HG02798 (cell line): ENCODE data around the gene BASP1.
"Not testable (repeated sequence)": the region's sequence is repeated elsewhere in the genome, so short reads cannot be mapped to it uniquely, and the experiment has no call there.

Experiments used
- ATAC-seq: cut with Tn5 transposase; IDR thresholded peaks from one replicate; pipeline ENCODE4 v1.9.1; 2021; ENCODE audit warnings: mild to moderate bottlenecking; ENCODE audit not compliant: unreplicated experiment, poor library complexity

The BASP1 gene

GRCh38 chr5:17282283-17283120 lies 65.1 kb downstream of the BASP1 start:
- ATAC-seq = peak; percentile 96

DNA sequence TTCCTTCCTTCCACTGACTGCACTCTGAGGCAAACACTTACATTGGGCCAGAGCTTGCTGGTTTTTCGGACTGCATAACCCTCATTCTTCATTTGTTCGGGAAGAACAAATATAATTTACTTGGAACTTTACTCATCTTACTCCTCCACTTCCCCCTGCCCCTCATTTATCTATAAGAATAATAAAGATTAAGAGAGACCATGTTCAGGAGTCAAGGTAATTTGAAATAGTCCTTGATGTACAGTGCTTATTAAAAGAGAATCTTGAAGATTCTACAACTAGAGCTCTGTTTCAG lies 65.6 kb downstream of the BASP1 start:
- no peak for ATAC-seq

GRCh38 chr5:17287501-17288155 lies 70.2 kb downstream of the BASP1 start:
- no peak for ATAC-seq

DNA sequence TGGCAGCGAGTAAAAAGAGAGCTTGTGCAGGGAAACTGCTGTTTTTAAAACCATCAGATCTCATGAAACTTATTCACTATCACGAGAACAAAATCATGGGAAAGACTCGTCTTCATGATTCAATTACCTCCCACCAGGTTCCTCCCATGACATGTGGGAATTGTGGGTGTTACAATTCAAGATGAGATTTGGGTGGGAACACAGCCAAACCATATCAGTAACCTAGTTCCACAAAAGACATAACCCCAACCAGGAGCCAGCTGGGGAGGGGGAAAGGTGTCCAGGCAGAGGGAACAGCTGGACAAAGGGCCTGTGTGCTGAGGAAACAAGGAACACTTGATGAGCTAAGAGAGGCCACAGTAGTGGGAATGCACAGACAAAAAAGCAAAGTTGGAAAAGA lies 71.1 kb downstream of the BASP1 start:
- ATAC-seq = no peak

GRCh38 chr5:17289681-17290539 lies 72.5 kb downstream of the BASP1 start:
- ATAC-seq = no peak

GRCh38 chr5:17290540-17290974 lies 73.1 kb downstream of the BASP1 start:
- no peak for ATAC-seq

DNA sequence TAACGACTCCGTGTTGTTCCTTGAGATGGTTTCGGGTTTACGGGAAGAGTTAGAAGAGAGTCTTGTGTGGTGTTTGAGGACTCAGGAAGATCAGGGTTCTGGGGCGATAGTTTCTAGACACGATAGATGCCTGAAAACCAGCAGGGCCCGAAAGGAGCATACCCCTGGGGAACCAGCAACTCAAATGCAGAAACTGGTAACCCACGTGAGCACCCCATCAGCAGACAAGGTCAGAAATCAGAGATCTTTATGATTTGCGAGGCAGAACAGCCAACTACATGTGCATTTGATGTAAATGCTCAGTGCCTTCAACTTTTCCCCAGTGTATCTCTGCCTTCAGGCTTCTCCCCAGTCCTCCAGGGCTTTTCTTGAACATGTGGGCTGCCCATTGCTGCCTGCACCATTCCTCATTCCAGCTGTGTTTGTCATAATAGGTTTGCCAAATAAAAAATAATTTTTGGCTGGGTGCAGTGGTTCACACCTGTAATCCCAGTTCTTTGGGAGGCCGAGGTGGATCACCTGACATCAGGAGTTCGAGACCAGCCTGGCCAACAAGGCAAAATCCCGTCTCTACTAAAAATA lies 75.1 kb downstream of the BASP1 start:
- ATAC-seq = no peak

DNA sequence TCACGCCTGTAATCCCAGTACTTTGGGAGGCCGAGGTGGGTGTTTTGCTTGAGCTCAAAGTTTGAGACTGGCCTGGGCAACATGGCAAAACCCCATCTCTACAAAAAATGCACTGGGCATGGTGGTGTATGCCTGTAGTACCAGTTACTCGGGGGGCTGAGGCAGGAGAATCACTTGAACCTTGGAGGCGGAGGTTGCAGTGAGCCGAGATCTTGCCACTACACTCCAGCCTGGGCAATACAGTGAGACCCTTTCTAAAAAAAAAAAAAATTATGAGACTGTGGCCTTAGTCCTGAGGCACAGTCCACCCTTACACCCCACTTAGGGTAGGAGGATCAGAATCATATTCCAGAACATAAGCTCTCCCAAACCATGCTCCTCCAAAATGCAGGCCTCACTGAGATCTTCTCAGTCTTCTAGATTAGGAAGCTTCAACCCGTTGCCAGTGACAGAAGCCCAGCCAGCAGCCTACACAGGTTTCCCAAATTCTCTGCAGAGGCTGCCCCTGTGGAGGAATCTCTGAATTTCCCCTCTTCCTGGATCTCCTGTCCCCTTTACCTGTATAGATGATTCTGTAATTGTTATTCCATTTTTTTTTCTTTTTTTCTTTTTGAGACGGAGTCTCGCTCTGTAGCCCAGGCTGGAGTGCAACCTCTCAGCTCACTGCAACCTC lies 77.3 kb downstream of the BASP1 start:
- no peak for ATAC-seq

- no peak for ATAC-seq
Measured at GRCh38 chr5:17295671-17296070, 78.2 kb downstream of the BASP1 start.

GRCh38 chr5:17302106-17302505 lies 84.7 kb downstream of the BASP1 start:
- no peak for ATAC-seq

- ATAC-seq = no peak
Measured at GRCh38 chr5:17302604-17303003, 85.2 kb downstream of the BASP1 start.

- ATAC-seq = no peak
Measured at GRCh38 chr5:17304282-17304681, 86.9 kb downstream of the BASP1 start.

GRCh38 chr5:17305017-17305416 lies 87.6 kb downstream of the BASP1 start:
- no peak for ATAC-seq

DNA sequence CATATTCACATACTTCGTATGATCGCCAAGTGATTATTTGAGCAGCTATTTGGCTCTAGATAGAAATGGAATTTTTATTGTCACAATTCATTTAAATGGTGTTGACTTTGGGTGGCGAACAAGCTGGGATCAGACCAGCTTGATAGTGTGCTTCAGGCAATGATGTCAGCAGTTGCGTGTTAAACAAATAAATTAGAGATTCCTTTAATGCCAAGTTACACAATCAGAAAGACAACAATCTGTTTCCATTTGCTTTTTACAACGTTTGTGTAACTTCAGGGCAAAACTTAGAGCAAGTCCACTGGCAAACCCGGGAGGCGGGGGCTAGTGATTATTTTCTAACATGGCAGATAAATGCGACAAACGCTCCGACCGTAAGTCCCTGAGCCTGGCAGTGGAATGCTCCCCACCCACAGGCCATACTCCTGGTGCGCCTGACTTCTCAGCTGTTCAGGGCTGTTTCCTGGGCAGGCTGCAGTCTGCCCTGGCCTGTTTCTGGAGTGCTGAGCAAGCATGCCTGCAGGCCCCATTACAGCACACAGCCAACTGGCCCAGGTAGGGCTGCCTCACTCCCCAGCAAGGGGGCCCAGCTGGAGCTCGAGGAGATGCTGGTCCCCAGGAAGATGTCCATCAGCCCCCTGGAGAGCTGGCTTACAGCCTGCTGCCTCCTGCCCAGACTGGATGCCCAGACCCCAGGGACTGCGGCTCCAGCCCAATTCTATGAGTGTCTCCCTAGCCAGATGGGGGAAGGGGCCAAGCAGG lies 88.7 kb downstream of the BASP1 start:
- ATAC-seq = no peak

DNA sequence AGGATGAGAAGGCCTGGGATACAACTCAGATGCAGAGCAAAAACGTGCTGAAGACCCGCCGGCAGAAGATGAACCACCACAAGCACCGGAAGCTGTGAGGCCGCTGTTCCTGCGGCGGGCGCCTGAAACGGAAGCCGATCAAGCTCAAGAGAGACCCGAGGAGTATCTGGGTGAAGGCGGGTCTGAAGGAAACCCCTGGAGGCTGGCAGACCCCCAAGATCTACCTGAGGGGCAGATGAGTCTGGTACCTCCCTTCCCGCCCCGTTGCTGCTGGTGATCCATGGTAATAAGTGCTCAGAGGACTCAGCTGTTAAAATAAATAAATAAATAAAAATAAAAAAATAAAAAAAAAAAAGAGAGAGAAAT lies 89.3 kb downstream of the BASP1 start:
- ATAC-seq = no peak

DNA sequence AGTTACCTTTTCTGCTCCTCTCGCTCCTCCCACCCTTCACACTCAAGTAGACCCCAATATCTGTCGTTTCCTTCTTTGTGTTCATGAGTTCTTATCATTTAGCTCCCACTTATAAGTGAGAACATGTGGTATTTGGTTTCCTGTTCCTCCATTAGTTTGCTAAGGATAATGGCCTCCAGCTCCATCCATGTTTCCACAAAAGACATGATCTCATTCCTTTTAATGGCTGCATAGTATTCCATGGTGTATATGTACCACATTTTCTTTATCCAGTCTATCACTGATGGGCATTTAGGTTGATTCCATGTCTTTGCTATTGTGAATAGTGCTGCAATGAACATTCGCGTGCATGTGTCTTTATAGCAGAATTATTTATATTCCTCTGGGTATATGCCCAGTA lies 90.0 kb downstream of the BASP1 start:
- ATAC-seq = not testable (repeated sequence)

- no peak for ATAC-seq
Measured at GRCh38 chr5:17308326-17309065, 91.1 kb downstream of the BASP1 start.

- no peak for ATAC-seq
Measured at GRCh38 chr5:17309462-17309861, 92.0 kb downstream of the BASP1 start.

DNA sequence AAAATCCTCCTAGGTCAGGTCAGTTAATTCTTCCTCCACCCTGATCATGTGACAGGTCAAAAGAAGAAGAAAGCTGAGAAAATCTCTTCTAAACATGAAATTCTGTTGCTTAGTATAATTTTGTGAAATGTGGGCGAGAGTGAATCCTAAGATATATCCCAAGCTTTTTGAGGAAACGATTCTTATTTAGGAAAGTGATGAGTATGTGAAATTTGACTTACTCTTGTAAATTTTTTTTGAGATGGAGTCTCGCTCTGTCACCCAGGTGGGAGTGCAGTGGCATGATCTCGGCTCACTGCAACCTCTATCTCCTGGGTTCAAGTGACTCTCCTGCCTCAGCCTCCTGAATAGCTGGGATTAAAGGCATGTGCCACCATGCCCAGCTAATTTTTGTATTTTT lies 93.1 kb downstream of the BASP1 start:
- ATAC-seq = not testable (repeated sequence)
